NCI-H1092 (cell line): ENCODE measurements around the gene ACSF2.

Experiments
- DNase-seq: peaks from one replicate; lab custom pipeline; 2025; lab: John Stamatoyannopoulos, UW

Gene ACSF2

DNA sequence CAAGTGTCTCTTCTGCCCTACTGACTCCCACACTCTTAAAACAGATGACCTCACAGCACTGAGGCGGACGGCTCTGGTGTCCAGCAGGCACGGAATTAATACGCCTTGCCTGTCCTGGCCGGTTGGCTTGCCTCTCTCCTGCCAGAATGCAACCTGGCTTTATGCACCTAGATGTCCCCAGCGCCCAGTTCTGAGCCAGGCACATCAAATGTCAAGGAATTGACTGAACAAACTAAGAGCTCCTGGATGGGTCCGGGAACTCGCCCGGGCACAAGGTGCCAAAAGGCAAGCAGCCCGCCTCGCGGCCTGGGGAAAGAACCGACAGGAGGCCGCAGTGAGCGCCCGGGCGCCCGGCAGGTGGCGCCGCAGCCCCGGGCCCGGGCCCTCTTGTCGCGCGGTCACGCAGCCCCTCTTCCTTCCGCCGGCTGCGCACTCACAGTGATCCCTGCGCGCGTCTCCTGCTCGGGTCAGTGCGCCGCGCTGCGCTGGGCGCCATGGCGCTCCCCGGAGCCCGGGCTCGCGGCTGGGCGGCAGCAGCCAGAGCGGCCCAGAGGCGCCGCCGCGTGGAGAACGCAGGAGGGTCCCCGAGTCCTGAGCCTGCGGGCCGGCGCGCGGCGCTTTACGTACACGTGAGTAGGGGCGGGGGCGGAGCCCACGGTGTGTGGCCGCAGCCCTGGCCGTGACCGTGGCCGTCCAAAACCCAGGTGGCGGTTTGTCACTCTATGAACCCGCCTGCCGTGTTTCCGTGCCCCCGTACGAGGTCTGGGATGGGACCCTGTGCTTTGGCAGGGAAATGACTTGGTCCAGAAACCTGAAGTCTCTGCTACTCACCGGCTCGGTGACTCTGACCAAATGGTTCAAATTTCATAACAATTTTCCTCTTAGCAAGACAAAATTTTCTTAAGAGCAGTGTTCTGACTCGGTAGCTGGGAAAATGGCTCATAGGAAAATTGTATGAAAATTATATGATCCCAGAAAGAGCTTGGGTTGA, 52.7 kb downstream of the ACSF2 start, which contains the start of gene RSAD1:
Gene RSAD1, plus strand, starts transcription at position 470 of the 991 bp plus-strand sequence. Its CDS starts 25 bp downstream, at position 495.
- peak; percentile 71 for DNase-seq

GRCh38 chr17:50479522-50480141, 53.6 kb downstream of the ACSF2 start:
- DNase-seq = peak; percentile 64

DNA sequence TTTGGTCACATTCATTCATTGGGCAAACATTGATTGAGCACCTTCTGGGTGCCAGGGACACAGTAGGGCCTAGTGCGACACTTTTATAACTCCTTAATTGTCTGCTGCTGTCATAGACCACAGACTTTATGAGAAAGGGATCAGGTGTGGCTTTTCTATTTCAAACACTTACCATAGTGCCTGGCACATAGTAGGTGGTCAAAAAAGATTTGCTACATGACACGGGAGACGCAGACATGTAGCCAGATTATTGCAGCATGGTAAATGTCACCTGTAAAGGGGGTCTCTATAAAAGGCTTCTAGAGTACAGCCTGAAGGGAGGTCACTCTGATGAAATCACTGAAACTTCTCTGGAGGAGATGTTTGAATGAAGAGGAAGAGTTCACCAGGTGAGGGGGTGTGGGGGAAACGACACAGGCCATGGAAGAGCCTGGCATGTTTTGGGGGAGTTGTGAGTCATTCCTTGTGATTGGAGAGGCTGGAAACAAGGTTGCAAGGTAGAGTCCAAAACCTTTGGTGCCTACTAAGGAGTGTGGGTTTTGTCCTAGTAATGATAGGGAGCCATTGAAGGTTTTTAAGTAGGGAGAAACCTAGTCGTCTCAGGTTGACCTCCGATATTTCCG, 54.2 kb downstream of the ACSF2 start:
- no peak for DNase-seq

- no peak for DNase-seq
Observed at GRCh38 chr17:50480854-50481490, 55.0 kb downstream of the ACSF2 start.

- no peak for DNase-seq
Observed at GRCh38 chr17:50481648-50482047, 55.6 kb downstream of the ACSF2 start.

DNA sequence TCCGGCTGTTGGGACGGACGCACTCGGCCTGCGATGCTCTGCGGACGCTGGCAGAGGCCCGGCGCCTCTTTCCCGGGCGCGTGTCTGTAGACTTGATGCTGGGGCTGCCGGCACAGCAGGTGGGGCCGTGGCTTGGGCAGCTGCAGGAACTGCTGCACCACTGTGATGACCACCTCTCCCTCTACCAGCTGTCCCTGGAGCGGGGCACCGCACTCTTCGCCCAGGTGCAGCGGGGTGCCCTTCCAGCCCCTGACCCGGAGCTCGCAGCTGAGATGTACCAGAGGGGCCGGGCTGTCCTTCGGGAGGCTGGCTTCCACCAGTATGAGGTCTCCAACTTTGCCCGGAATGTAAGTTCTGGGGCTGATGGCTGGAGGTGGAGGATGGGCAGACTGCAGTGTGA, 56.1 kb downstream of the ACSF2 start:
- DNase-seq = no peak

- peak; percentile 31 for DNase-seq
Observed at GRCh38 chr17:50482516-50482915, 56.5 kb downstream of the ACSF2 start.

DNA sequence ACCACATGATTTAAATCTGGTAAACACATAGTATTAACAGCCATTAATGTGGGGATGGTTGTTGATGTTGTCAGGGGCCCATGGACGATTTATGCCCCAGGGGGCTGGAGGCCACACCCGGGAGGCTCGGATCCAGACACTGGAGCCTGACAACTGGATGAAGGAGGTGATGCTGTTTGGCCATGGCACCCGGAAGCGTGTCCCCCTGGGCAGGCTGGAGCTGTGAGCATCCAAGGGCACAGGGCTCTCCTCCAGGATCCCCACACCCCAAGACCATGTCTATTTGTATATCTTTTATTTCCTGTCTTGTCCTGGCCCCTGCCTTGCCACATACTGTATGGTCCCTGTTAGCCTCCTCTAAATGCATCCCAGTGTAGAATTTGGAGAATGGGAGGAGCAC, 57.2 kb downstream of the ACSF2 start:
- DNase-seq = no peak

DNA sequence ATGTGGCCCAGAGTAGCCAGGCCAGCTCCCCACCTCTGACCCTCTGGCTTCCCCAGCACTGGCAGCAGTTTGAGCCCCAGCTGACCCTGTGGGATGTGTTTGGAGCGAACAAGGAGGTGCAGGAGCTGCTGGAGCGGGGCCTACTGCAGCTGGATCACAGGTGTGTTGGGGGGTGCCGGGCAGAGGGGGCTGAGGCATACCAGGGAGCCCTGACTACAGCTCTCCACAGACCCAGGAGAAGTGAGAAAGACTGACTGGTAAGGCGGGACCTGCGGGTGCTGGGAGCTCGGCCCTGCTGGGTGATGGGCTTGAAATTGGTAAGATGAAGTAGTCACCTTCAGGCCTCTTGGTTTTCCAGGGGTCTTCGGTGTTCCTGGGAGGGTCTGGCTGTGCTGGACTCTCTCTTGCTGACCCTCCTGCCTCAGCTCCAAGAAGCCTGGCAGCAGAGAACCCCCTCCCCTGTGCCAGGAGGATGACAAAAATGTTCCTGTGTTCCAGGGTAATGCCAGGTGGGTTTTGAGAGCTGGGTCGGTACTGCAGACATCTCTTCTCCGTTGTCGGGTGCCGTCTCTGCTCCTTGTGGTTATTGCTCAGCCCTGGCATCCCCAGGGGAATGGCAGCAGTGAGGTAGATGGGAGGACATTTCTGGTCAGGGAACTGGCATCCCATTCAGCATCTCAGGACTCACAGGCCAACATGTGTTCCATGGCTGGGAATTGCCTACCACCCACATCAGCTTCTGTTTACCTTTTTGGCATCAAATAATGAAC, 58.6 kb downstream of the ACSF2 start:
- DNase-seq = no peak

GRCh38 chr17:50487213-50488096, 61.4 kb downstream of the ACSF2 start:
- DNase-seq = no peak

DNA sequence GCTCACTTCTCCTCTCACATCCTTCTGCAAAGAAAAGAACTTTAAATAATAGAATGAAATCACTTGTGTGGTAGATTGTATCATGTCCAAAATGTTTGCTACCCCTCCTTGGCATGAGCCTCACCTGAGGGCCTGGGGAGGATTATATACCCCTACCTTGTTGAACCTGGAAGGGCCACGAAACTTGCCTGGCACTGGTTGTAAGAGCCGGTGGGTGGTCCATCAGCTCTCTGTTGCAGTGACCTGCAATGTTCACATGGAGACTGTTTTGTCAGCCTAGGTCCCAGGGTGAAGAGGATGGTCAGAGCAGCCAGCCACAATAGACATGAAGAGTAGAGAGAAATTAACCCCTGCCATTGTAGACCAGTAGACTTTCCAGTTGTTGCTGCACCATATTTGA, 62.9 kb downstream of the ACSF2 start:
- no peak for DNase-seq

DNA sequence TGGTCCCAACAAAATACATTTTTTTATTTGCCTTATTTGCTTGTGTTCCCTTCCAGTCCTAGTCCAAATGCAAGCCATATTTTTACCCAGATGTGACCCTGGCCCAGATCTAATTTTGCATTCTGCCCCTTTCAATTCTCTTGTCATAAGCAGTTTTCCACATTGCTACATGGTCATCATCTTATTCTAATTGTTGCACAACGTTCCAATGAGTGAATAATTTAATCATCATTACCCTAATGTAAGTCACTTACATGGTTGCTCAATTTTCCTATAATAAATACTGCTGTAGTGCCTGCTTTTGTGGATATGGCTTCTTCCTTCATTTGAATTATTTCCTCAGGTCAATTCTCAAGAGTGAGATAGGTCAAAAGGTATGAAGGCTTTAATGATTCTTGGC, 65.5 kb downstream of the ACSF2 start:
- DNase-seq = no peak

DNA sequence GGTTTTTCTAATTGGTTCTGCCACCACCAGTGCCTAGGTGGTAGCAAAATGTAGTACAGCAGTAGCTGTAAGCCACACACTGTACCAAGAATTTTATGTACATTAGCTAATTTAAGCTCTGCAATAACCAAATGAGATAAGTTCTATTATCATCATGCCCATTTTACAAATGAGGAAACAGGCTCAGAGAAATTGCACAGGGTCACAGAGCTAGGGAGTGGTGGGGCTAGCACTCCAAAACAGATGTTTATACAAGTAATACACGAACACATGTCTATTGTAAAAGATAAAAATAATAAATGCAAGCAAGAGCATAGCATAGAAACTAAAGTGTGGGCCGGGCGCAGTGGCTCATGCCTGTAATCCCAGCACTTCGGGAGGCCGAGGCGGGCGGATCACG, 66.2 kb downstream of the ACSF2 start:
- DNase-seq = no peak

- DNase-seq = no peak
Observed at GRCh38 chr17:50493744-50494143, 67.7 kb downstream of the ACSF2 start.

DNA sequence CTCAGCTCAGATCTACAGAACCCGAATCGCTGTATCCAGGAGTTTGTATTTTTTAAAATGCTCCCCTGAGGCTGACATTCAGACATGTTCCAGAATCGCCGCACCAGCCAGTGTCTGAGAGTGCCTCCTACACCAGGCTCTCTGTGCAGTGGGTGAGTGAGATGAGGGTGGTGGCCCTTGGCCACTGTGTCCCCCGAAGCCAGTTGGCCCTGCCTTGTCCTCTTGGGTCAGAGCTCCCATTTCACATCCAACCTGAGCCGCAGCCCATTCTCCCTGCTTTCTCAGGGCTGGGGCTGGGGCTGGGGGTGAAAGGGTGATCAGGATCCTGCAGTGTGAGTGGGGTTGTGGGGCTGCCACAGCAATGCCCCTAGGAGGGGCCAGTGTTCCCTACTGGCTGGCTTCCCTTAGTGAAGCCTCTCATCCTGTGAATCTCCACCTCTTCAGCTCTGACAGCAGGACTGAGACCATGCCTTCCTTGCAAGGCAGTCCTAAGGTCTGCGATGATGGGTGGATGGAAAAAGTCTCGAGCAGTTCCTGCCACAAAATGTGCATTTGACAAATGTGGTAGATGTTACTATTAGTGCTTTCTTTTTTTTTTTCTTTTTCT, 69.3 kb downstream of the ACSF2 start:
- DNase-seq = no peak

DNA sequence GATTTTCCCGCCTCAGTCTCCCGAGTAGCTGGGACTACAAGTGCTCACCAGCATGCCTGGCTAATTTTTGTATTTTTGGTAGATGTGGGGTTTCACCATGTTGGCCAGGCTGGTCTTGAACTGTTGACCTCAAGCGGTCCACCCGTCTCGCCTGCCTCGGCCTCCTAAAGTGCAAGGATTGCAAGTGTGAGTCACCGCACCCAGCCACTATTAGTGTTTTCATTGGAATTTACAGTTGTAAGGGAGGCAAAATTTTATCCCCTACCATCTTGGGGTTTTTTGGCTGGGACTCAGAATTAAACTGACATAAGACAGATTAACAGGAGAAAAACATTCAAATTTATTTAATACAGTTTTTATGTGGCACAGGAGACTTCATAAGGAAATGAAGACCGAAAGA, 69.9 kb downstream of the ACSF2 start:
- no peak for DNase-seq

- DNase-seq = no peak
Observed at GRCh38 chr17:50498021-50498874, 72.2 kb downstream of the ACSF2 start.

DNA sequence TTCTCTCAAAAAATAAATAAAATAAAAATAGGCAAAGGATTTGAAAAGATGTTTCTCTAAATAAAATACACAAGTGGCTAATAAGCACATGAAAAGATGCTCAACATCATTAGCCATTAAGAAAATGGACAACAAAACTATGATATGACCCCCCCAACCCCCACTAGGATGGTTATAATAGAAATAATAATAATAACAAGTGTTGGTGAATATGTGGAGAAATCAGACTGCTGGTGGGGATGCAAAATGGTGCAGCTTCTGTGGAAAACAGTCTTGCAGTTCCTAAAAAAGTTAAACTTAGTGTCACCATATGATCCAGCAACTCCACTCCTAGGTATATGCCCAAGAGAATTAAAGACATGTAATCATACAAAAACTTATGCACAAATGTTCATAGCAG, 73.3 kb downstream of the ACSF2 start:
- DNase-seq = no peak

DNA sequence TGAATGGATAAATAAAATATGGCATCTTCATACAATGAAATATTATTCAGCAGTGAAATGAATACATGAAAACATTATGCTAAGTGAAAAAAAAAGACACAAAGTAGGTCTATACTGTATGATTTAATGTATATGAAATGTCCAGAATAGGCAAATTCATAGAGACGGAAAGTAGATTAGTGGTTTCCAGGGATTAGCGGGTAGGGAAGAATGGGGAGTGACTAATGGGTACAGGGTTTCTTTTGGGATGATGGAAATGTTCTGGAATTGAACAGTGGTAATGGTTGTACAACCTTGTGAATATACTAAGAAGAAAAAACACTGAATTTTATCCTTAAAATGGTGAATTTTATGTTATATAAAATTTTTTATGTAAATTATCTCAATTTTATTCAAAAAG, 73.7 kb downstream of the ACSF2 start:
- DNase-seq = no peak
